ENCODE results near the gene FCMR.
A peak's percentile ranks its signal among the peaks of the same experiment; 100 is the strongest.

DNA sequence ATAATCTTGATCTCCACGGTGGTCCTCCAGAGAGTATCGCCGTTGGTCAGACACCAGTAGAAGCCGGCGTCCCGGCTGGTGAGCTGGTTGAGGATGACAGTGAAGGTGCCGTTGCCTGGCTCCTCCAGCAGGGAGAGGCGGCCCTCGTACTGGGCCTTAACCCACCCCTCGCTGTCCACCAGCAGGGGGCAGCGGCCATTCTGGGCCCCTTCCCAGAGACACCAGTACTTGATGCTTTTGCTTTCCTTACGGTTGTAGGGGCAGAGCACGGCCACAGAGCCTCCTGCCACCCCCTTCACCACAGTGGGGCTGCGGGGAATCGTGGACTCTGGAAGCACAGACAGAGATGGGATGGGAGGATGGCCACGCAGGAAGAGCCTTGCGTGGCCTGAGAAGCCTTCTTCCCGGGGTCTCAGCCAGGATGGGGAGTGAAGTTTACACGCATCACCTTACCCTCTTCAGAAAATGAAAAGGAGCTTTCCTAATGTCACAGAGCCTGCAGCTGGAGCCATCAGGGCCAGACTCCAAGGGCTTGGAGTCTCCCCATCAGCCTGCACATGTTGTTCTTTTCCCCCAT, 13.8 kb upstream of the FCMR start:
- TF ChIP-seq, protein P1, sequence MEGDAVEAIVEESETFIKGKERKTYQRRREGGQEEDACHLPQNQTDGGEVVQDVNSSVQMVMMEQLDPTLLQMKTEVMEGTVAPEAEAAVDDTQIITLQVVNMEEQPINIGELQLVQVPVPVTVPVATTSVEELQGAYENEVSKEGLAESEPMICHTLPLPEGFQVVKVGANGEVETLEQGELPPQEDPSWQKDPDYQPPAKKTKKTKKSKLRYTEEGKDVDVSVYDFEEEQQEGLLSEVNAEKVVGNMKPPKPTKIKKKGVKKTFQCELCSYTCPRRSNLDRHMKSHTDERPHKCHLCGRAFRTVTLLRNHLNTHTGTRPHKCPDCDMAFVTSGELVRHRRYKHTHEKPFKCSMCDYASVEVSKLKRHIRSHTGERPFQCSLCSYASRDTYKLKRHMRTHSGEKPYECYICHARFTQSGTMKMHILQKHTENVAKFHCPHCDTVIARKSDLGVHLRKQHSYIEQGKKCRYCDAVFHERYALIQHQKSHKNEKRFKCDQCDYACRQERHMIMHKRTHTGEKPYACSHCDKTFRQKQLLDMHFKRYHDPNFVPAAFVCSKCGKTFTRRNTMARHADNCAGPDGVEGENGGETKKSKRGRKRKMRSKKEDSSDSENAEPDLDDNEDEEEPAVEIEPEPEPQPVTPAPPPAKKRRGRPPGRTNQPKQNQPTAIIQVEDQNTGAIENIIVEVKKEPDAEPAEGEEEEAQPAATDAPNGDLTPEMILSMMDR (conservative IDR thresholded peaks at IDR 0.05; ENCODE audit: low read depth, low read length) = peak; percentile 88
- TF ChIP-seq EZH2phosphoT487 (IDR thresholded peaks at IDR 0.05; ENCODE audit: borderline replicate concordance, low read length) (no peak), EZH2 (IDR thresholded peaks at IDR 0.05; ENCODE audit: low read length, unreplicated experiment) (no peak)

All from PC-3 (cell line).